Neuron (in vitro differentiated cells): ENCODE measurements around the gene COMMD6.
"Not testable (repeated sequence)": the region's sequence is repeated elsewhere in the genome, so short reads cannot be mapped to it uniquely, and the experiment has no call there.

Experiments
- H2AFZ ChIP-seq: one replicate; pipeline ENCODE4 v1.6.1; 2013; ENCODE audit warnings: low read depth, mild to moderate bottlenecking, inconsistent platforms, low read length, moderate library complexity
- H3K27me3 ChIP-seq: one replicate; pipeline ENCODE4 v1.6.1; 2013; ENCODE audit warnings: low read length; ENCODE audit not compliant: insufficient read depth
- H3K36me3 ChIP-seq: one replicate; pipeline ENCODE4 v1.6.1; 2013; ENCODE audit warnings: low read length; ENCODE audit not compliant: insufficient read depth
- H3K4me1 ChIP-seq: one replicate; pipeline ENCODE4 v1.6.1; 2013; ENCODE audit warnings: low read length; ENCODE audit not compliant: insufficient read depth
- H3K4me3 ChIP-seq: 2 replicates; pipeline ENCODE4 v1.5.1; 2013; ENCODE audit warnings: mild to moderate bottlenecking, low read length, moderate library complexity
- H3K9me3 ChIP-seq: one replicate; pipeline ENCODE4 v1.6.1; 2013; ENCODE audit warnings: low read length

The COMMD6 gene

DNA sequence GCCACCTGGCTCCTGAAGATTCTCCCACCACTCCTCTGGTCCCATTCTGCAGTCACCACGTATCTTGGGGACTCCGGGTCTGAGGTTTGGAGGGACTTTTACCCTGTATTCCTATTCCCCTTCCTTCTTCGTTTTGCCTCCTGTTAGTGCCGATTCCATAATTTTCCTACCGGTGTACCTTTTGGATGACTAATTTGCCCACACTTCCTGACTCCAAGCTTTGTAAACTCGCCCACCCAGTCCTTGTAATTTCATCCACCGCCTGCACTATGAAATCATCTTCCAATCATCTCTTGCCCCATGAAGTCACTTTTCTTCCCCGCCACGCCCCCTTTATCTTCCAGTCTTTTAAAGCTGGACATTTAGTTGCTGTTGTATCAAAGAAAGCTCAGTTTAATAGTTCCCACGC lies 12.5 kb upstream of the COMMD6 start:
- Histone ChIP-seq H3K4me1 (peaks cover 15% of the 10 kb centered on the region), H3K9me3 (no peaks in the 10 kb centered on the region), H3K4me3 (peak overlapping the region; percentile 86), H2AFZ (peak overlapping the region; percentile 78), H3K36me3 (peaks cover 6% of the 10 kb centered on the region), H3K27me3 (no peaks in the 10 kb centered on the region)

- no peaks in the 10 kb centered on the region for H3K9me3 ChIP-seq
- no peaks in the 10 kb centered on the region for H3K27me3 ChIP-seq
- peaks cover 15% of the 10 kb centered on the region for H3K4me1 ChIP-seq
- peak within 1 kb of the TSS; percentile 86 for H3K4me3 ChIP-seq
- peak within 1 kb of the TSS; percentile 78 for H2AFZ ChIP-seq
- H3K36me3 ChIP-seq, result peaks cover 3% of the 10 kb centered on the region
Measured at GRCh38 chr13:75549262-75550158, 11.9 kb upstream of the COMMD6 start, which contains the start of gene UCHL3. TSS of gene UCHL3 (plus strand) at chr13:75549791. CDS start at chr13:75549821, 30 bp downstream.

- Histone ChIP-seq H3K9me3 (no peaks in the 10 kb centered on the region), H3K4me3 (no peak overlapping the region), H3K4me1 (peaks cover 15% of the 10 kb centered on the region), H3K27me3 (no peaks in the 10 kb centered on the region), H2AFZ (no peak overlapping the region), H3K36me3 (no peaks in the 10 kb centered on the region)
Measured at GRCh38 chr13:75547917-75548316, 10.3 kb upstream of the COMMD6 start.

GRCh38 chr13:75545386-75545785 lies 7.7 kb upstream of the COMMD6 start:
- H3K27me3 ChIP-seq, H3K9me3 ChIP-seq, H3K36me3 ChIP-seq, H2AFZ ChIP-seq, H3K4me3 ChIP-seq: not testable (repeated sequence)
- peaks cover 16% of the 10 kb centered on the region for H3K4me1 ChIP-seq

- no peak overlapping the region for H2AFZ ChIP-seq
- no peaks in the 10 kb centered on the region for H3K9me3 ChIP-seq
- H3K4me3 ChIP-seq, result no peak overlapping the region
- H3K27me3 ChIP-seq, result no peaks in the 10 kb centered on the region
- H3K36me3 ChIP-seq, result no peaks in the 10 kb centered on the region
- peaks cover 10% of the 10 kb centered on the region for H3K4me1 ChIP-seq
Measured at GRCh38 chr13:75544681-75545330, 7.2 kb upstream of the COMMD6 start.

DNA sequence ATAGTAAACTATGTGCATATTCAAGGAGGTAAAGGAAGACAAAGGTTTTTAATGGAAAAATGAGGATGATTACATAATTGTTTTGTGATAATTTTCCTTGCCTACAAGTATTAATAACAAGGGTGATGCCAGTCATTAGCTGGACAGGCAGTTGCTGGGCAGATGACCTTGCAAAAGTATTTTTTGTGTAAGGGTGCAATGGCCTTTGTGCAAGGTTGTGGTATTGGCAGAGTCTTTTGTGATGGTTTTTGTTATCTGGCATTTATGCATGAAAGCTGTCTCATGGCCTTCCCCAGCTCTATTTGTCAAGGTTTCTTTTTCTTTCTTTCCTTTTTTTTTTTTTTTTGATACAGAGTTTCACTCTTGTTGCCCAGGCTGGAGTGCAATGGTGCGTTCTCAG lies 4.3 kb upstream of the COMMD6 start:
- H2AFZ ChIP-seq, result no peak overlapping the region

GRCh38 chr13:75541287-75541686 lies 3.6 kb upstream of the COMMD6 start:
- Histone ChIP-seq H2AFZ (no peak overlapping the region), H3K36me3 (peaks cover under 1% of the 10 kb centered on the region), H3K4me1 (peaks cover 14% of the 10 kb centered on the region), H3K4me3 (no peak overlapping the region), H3K27me3 (no peaks in the 10 kb centered on the region), H3K9me3 (no peaks in the 10 kb centered on the region)

More for the DNA sequence above, 4.3 kb upstream of the COMMD6 start:
- Histone ChIP-seq H3K36me3 (no peaks in the 10 kb centered on the region), H3K4me3 (no peak overlapping the region), H3K4me1 (peaks cover 7% of the 10 kb centered on the region), H3K9me3 (no peaks in the 10 kb centered on the region), H3K27me3 (no peaks in the 10 kb centered on the region)

DNA sequence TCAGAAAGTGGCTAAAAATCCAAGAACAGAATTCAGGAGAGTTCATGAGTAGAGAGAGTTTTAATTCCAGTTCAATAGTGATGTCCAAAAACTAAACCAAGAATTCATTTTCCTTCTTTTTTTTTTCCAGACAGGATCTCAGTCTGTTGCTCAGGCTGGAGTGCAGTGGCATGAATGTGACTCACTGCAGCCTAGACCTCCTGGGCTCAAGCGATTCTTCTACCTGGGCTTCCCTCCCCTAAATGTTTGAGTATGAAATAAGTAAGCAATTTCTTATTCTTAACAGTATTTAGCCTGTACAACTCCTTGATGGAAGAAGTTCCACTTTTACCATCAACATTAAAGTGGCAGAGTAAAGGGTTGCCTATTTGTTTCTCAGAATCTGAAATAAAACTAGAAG lies 3.8 kb downstream of the COMMD6 start:
- Histone ChIP-seq H2AFZ (no peak overlapping the region), H3K4me3 (no peak overlapping the region), H3K27me3 (no peaks in the 10 kb centered on the region), H3K4me1 (peaks cover 11% of the 10 kb centered on the region), H3K36me3 (peaks cover 14% of the 10 kb centered on the region), H3K9me3 (no peaks in the 10 kb centered on the region)

DNA sequence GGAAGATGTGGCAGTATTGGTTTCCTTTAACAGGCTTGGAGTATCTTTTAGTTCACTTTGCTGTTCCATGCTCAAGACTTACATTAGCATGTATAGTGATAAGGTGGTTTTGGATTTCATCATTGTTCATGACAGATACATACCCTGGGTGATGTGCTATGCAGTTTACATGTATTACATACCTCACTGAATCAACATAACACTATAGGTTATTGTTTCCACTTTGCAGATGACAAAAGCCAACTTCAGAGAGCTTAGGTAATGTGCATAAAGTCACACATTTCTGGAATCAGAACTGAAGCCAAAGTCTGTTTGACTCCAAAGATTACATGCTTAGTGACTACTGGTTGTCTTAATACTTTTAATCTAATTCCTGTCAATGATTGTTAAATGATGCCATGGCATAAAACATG lies 7.1 kb downstream of the COMMD6 start:
- no peaks in the 10 kb centered on the region for H3K9me3 ChIP-seq
- H3K4me3 ChIP-seq, result no peak overlapping the region
- H3K36me3 ChIP-seq, result peaks cover 26% of the 10 kb centered on the region
- no peaks in the 10 kb centered on the region for H3K27me3 ChIP-seq
- H3K4me1 ChIP-seq, result no peaks in the 10 kb centered on the region
- no peak overlapping the region for H2AFZ ChIP-seq

- Histone ChIP-seq H3K27me3 (no peaks in the 10 kb centered on the region), H3K4me1 (no peaks in the 10 kb centered on the region), H3K36me3 (peaks cover 10% of the 10 kb centered on the region), H2AFZ (no peak overlapping the region), H3K9me3 (no peaks in the 10 kb centered on the region), H3K4me3 (no peak overlapping the region)
Measured at GRCh38 chr13:75521956-75522355, 15.7 kb downstream of the COMMD6 start.

GRCh38 chr13:75518439-75519088 lies 19.1 kb downstream of the COMMD6 start:
- Histone ChIP-seq H2AFZ (no peak overlapping the region), H3K36me3 (no peaks in the 10 kb centered on the region), H3K4me3 (no peak overlapping the region), H3K4me1 (no peaks in the 10 kb centered on the region), H3K27me3 (no peaks in the 10 kb centered on the region), H3K9me3 (no peaks in the 10 kb centered on the region)

DNA sequence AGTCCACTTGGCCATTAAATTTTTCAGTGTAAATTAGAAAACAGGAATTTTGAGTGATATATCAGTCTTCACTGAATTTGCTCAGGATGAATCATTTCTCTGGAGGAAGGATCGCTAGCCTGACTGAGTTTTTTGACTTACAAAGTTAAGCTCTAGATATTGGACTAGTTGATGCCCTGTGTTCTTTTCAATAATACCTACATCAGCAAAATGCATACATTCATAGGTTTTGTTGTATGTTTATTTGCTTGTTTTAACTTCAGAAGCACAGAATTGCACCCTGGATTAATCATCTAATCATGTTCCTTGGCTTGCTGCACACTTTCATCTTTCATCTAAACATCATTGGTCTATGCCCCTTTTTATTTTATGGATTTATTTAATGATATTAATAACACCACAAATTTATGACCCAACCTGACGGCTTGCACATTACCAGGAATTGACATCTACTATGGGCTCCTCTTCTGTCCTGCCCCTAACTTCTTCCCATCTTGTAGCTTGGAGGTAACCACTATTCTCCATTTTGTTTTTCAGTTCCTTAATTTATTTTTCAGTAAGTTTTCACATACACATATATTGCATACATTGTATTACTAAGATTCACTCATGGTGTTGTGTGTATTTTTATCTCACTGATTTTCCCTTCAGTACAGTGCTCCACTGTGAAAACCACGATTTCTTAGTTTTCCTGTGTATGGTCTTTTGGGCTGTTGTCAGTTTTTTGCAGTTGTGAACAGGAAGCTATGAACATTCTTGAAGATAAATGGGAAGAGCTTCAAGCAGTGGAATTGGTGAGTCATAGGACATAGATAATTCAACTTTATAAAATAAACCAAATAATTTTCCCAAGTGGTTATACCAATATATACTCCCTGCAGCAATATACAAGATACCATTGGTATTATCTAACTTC lies 23.3 kb downstream of the COMMD6 start:
- Histone ChIP-seq H3K4me3 (no peak overlapping the region), H3K27me3 (no peaks in the 10 kb centered on the region), H3K4me1 (no peaks in the 10 kb centered on the region), H3K36me3 (no peaks in the 10 kb centered on the region), H3K9me3 (no peaks in the 10 kb centered on the region), H2AFZ (no peak overlapping the region)
